WTC11 (cell line): ENCODE data around the gene NEK2. TPM values are rescaled to one million over a fixed set of nuclear protein-coding genes. Genes with fewer than 3 reads are reported as not detected.

Experiments used
- ATAC-seq: fragments of 200-7000 bp; cut with Tn5 transposase; 2 replicates; pipeline ENCODE4 v1.10.0; 2021; ENCODE audit warnings: mild to moderate bottlenecking, moderate library complexity
- CTCF ChIA-PET: fragments of 300-600 bp; sonication (Branson Sonifier 250); formaldehyde crosslinking; loops from one replicate; lab custom pipeline; 2021; ENCODE audit warnings: antibody characterized with exemption; lab: Charles Lee
- POLR2A ChIA-PET: fragments of 350-600 bp; sonication (Branson Sonifier 250); formaldehyde crosslinking; loops from one replicate; lab custom pipeline; 2021; ENCODE audit warnings: antibody characterized with exemption; lab: Charles Lee
- DNase-seq: peaks from one replicate; pipeline ENCODE4 v3.0.0; 2021; ENCODE audit warnings: low spot score
- H3K27ac Mint-ChIP-seq: 2 replicates; pipeline ENCODE4 v1.8.0; 2021; ENCODE audit warnings: mixed read lengths
- H3K27me3 Mint-ChIP-seq: 2 replicates; pipeline ENCODE4 v1.8.0; 2021; ENCODE audit warnings: low read depth, mild to moderate bottlenecking, moderate library complexity, mixed read lengths
- H3K36me3 Mint-ChIP-seq: 2 replicates; pipeline ENCODE4 v1.8.0; 2021; ENCODE audit warnings: mixed read lengths
- H3K4me1 Mint-ChIP-seq: 2 replicates; pipeline ENCODE4 v1.8.0; 2022; ENCODE audit warnings: mixed read lengths
- H3K4me3 Mint-ChIP-seq: 2 replicates; pipeline ENCODE4 v1.8.0; 2021; ENCODE audit warnings: mild to moderate bottlenecking, moderate library complexity, mixed read lengths
- H3K9me3 Mint-ChIP-seq: 2 replicates; pipeline ENCODE4 v1.8.0; 2021; ENCODE audit warnings: mixed read lengths
- ARID4B ChIP-seq: sonication (generic); formaldehyde crosslinking; IDR thresholded peaks from 2 replicates; pipeline ENCODE4 v1.8.0; 2023; ENCODE audit warnings: missing genetic modification reagents, mild to moderate bottlenecking, borderline replicate concordance
- CREM ChIP-seq: sonication (generic); formaldehyde crosslinking; IDR thresholded peaks from 2 replicates; pipeline ENCODE4 v1.8.1; 2022; ENCODE audit warnings: mild to moderate bottlenecking, missing genetic modification reagents, moderate library complexity
- E2F1 ChIP-seq: sonication (generic); formaldehyde crosslinking; IDR thresholded peaks from 2 replicates; pipeline ENCODE4 v1.8.0; 2022; ENCODE audit warnings: mild to moderate bottlenecking, missing genetic modification reagents
- FOXK1 ChIP-seq: sonication (generic); formaldehyde crosslinking; IDR thresholded peaks from 2 replicates; pipeline ENCODE4 v1.8.0; 2022; ENCODE audit warnings: mild to moderate bottlenecking, moderate library complexity, missing genetic modification reagents
- GTF2I ChIP-seq: fragments of 250-450 bp; sonication (Bioruptor Pico); conservative IDR thresholded peaks from 2 replicates; pipeline ENCODE4 v1.4.0; 2021; ENCODE audit warnings: mild to moderate bottlenecking
- IRF1 ChIP-seq: sonication (generic); formaldehyde crosslinking; IDR thresholded peaks from 2 replicates; pipeline ENCODE4 v1.8.0; 2023; ENCODE audit warnings: missing genetic modification reagents
- JUN ChIP-seq: sonication (generic); formaldehyde crosslinking; IDR thresholded peaks from 2 replicates; pipeline ENCODE4 v1.8.0; 2023; ENCODE audit warnings: mild to moderate bottlenecking, missing genetic modification reagents
- MXD4 ChIP-seq: fragments of 250-450 bp; sonication (Bioruptor Pico); IDR thresholded peaks from 2 replicates; pipeline ENCODE4 v1.8.0; 2021; ENCODE audit warnings: mild to moderate bottlenecking, moderate library complexity, borderline replicate concordance
- PRRX2 ChIP-seq: fragments of 250-450 bp; sonication (Bioruptor Pico); IDR thresholded peaks from 2 replicates; pipeline ENCODE4 v1.8.0; 2021; ENCODE audit warnings: mild to moderate bottlenecking
- RELA ChIP-seq: sonication (generic); formaldehyde crosslinking; IDR thresholded peaks from 2 replicates; pipeline ENCODE4 v1.8.1; 2022; ENCODE audit warnings: missing genetic modification reagents, mild to moderate bottlenecking, borderline replicate concordance
- RORB ChIP-seq: fragments of 250-450 bp; sonication (Bioruptor Pico); IDR thresholded peaks from 2 replicates; pipeline ENCODE4 v1.9.0; 2021; ENCODE audit warnings: mild to moderate bottlenecking
- SOX15 ChIP-seq: fragments of 250-450 bp; sonication (Bioruptor Pico); IDR thresholded peaks from 2 replicates; pipeline ENCODE4 v1.9.0; 2021; ENCODE audit warnings: mild to moderate bottlenecking
- TEAD4 ChIP-seq: sonication (generic); formaldehyde crosslinking; IDR thresholded peaks from 2 replicates; pipeline ENCODE4 v1.8.0; 2022; ENCODE audit warnings: mild to moderate bottlenecking, missing genetic modification reagents
- USF2 ChIP-seq: sonication (generic); formaldehyde crosslinking; IDR thresholded peaks from 2 replicates; pipeline ENCODE4 v1.8.1; 2023; ENCODE audit warnings: mild to moderate bottlenecking, missing genetic modification reagents, moderate library complexity
- ZNF219 ChIP-seq: sonication (generic); formaldehyde crosslinking; IDR thresholded peaks from 2 replicates; pipeline ENCODE4 v1.8.0; 2023; ENCODE audit warnings: missing genetic modification reagents, mild to moderate bottlenecking, borderline replicate concordance
- ZNF281 ChIP-seq: sonication (generic); formaldehyde crosslinking; IDR thresholded peaks from 2 replicates; pipeline ENCODE4 v1.8.0; 2023; ENCODE audit warnings: mild to moderate bottlenecking, missing genetic modification reagents
- ZNF317 ChIP-seq: sonication (generic); formaldehyde crosslinking; IDR thresholded peaks from 2 replicates; pipeline ENCODE4 v1.8.1; 2023; ENCODE audit warnings: low read depth, mild to moderate bottlenecking, moderate library complexity, missing genetic modification reagents, borderline replicate concordance
- total RNA-seq: library from RNA; stranded (reverse); gene quantifications from 3 replicates; pipeline ENCODE4 v1.2.3, GENCODE V29; 2021

Gene NEK2
- total RNA-seq, 1 experiment from 2014 or later, result 23.5 TPM

GRCh38 chr1:211632117-211632807 lies 43.2 kb downstream of the NEK2 start:
- ATAC-seq, result no peak
- no peaks in the 10 kb centered on the region for H3K36me3 Mint-ChIP-seq
- TF ChIP-seq RELA (CRISPR knock-in tag) (no peak), IRF1 (no peak), RORB (CRISPR knock-in tag) (no peak), PRRX2 (CRISPR knock-in tag) (no peak), FOXK1 (CRISPR knock-in tag) (no peak), ZNF281 (no peak), TEAD4 (no peak), MXD4 (CRISPR knock-in tag) (no peak), USF2 (no peak), ARID4B (CRISPR knock-in tag) (no peak)
- TF ChIP-seq, all 79 proteins: peak for 0
- POLR2A ChIA-PET, result no interaction called here
- Mint-ChIP-seq H3K9me3 (no peaks in the 10 kb centered on the region), H3K27me3 (no peaks in the 10 kb centered on the region; the same call in 1 of the 2 replicates), H3K27ac (no peak overlapping the region), H3K4me3 (no peak overlapping the region), H3K4me1 (no peaks in the 10 kb centered on the region; the same call in 1 of the 2 replicates)
- DNase-seq, result no peak
- CTCF ChIA-PET, result interaction anchor here (0.8 to 1.4 kb wide), 2 partner anchors 11 to 67 kb away, joined by 3 to 6 read pairs; no protein-coding TSS in a partner anchor

GRCh38 chr1:211631168-211631567 lies 44.3 kb downstream of the NEK2 start:
- CTCF ChIA-PET, result interaction anchor here (1.2 to 1.7 kb wide), 2 partner anchors 12 to 52 kb away, joined by 3 to 4 read pairs; partner anchors contain the start of gene SLC30A1
- ATAC-seq (no peak), DNase-seq (no peak)
- TF ChIP-seq ZNF317 (no peak), JUN (no peak), E2F1 (CRISPR knock-in tag) (no peak), GTF2I (CRISPR knock-in tag) (no peak), CREM (CRISPR knock-in tag) (no peak), SOX15 (CRISPR knock-in tag) (no peak), ZNF219 (CRISPR knock-in tag) (no peak)
- POLR2A ChIA-PET, result no interaction called here
- Mint-ChIP-seq H3K9me3 (no peaks in the 10 kb centered on the region), H3K36me3 (no peaks in the 10 kb centered on the region), H3K27ac (no peak overlapping the region), H3K4me1 (no peaks in the 10 kb centered on the region; the same call in 1 of the 2 replicates), H3K27me3 (no peaks in the 10 kb centered on the region; the same call in 1 of the 2 replicates), H3K4me3 (no peak overlapping the region)
